Frontal cortex (tissue), 4 donors: ENCODE data around the gene DLG1. TPM values are rescaled to one million over a fixed set of nuclear protein-coding genes. Genes with fewer than 3 reads are reported as not detected.

Experiments used
- DNase-seq, 2 donors: peaks; one replicate each; pipeline ENCODE4 v3.0.0; 2012; ENCODE audit warnings: low spot score in 2 of 2
- FAIRE-seq: peaks from 2 replicates; lab custom pipeline; 2012; peaks lifted over from hg19 to GRCh38; lab: Jason Lieb, UNC
- total RNA-seq: library from RNA; depleted of rRNA; stranded (reverse); fragments of >200 nt; gene quantifications from one replicate; pipeline ENCODE4 v1.2.3, GENCODE V29; 2014
- donor health status: control.
- donor health status: control.
- donor health status: control.

DLG1 gene
- total RNA-seq, 1 donor from 2014 or later = 112 TPM

GRCh38 chr3:197257711-197258110 is 40.7 kb downstream of the DLG1 start:
- DNase-seq = no peak
- FAIRE-seq = no peak

GRCh38 chr3:197256836-197257444 is 41.5 kb downstream of the DLG1 start:
- DNase-seq = no peak
- FAIRE-seq = peak; percentile 89

- DNase-seq = no peak
- no peak for FAIRE-seq
Measured at GRCh38 chr3:197256104-197256503, 42.3 kb downstream of the DLG1 start.

- FAIRE-seq = no peak
- no peak for DNase-seq
Measured at GRCh38 chr3:197253238-197253947, 45.0 kb downstream of the DLG1 start.

- DNase-seq (no peak), FAIRE-seq (no peak)
Measured at GRCh38 chr3:197249542-197249941, 48.9 kb downstream of the DLG1 start.

GRCh38 chr3:197248341-197248740 is 50.1 kb downstream of the DLG1 start:
- DNase-seq = no peak

GRCh38 chr3:197244751-197245150 is 53.7 kb downstream of the DLG1 start:
- DNase-seq (no peak), FAIRE-seq (no peak)

More at GRCh38 chr3:197248341-197248740, 50.1 kb downstream of the DLG1 start:
- FAIRE-seq = no peak

- DNase-seq (no peak), FAIRE-seq (no peak)
Measured at GRCh38 chr3:197242784-197243432, 55.5 kb downstream of the DLG1 start.

GRCh38 chr3:197241173-197241572 is 57.2 kb downstream of the DLG1 start:
- FAIRE-seq = no peak
- no peak for DNase-seq

- DNase-seq (no peak), FAIRE-seq (no peak)
Measured at GRCh38 chr3:197239857-197240256, 58.6 kb downstream of the DLG1 start.

- FAIRE-seq (no peak), DNase-seq (no peak)
Measured at GRCh38 chr3:197238842-197239241, 59.6 kb downstream of the DLG1 start.

- FAIRE-seq (no peak), DNase-seq (no peak)
Measured at GRCh38 chr3:197237897-197238296, 60.5 kb downstream of the DLG1 start.

- FAIRE-seq (no peak), DNase-seq (no peak)
Measured at GRCh38 chr3:197236362-197236761, 62.0 kb downstream of the DLG1 start.

GRCh38 chr3:197234947-197235914 is 63.2 kb downstream of the DLG1 start:
- DNase-seq (no peak), FAIRE-seq (no peak)

GRCh38 chr3:197231321-197231720 is 67.1 kb downstream of the DLG1 start:
- FAIRE-seq = no peak
- DNase-seq = no peak

GRCh38 chr3:197229836-197230235 is 68.6 kb downstream of the DLG1 start:
- no peak for FAIRE-seq

GRCh38 chr3:197229178-197229577 is 69.2 kb downstream of the DLG1 start:
- DNase-seq = no peak
- no peak for FAIRE-seq

More at GRCh38 chr3:197229836-197230235, 68.6 kb downstream of the DLG1 start:
- no peak for DNase-seq

GRCh38 chr3:197227780-197228574 is 70.4 kb downstream of the DLG1 start:
- no peak for FAIRE-seq

GRCh38 chr3:197226179-197226578 is 72.2 kb downstream of the DLG1 start:
- FAIRE-seq (no peak), DNase-seq (no peak)

More at GRCh38 chr3:197227780-197228574, 70.4 kb downstream of the DLG1 start:
- DNase-seq = no peak
